ENCODE data around the gene MGAT3.
A peak's percentile ranks its signal among the peaks of the same experiment; 100 is the strongest.

The MGAT3 gene

DNA sequence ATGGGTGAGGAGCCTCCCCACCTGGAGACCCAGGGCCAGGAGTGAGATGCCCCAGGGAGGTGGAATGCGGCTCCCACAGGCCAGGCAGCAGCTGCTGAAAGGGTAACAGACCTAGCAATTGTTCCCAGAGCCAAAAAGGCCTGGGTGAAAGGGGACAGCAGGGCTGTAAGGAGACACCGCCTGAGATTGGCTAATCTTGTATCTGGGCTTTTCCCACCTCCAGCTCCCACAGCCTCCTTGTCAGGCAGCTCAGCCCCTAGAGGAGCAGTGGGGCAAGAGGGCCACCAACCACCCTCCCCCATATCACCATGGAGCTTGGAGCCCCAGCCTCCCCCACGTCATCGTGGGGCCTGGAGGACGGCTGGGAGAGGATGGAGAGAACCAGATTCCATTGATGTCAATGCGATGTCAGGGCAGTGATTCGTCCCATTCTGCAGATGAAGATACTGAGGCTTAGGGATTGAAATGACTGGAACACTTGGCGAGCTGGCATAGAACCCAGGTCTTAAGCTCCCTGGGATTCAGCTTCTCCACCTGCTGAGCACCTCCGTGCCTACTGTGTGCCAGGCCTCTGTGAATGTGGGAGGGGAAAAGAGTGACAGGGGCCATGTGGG lies 2.9 kb upstream of the MGAT3 start:
- DNase-seq = no peak

DNA sequence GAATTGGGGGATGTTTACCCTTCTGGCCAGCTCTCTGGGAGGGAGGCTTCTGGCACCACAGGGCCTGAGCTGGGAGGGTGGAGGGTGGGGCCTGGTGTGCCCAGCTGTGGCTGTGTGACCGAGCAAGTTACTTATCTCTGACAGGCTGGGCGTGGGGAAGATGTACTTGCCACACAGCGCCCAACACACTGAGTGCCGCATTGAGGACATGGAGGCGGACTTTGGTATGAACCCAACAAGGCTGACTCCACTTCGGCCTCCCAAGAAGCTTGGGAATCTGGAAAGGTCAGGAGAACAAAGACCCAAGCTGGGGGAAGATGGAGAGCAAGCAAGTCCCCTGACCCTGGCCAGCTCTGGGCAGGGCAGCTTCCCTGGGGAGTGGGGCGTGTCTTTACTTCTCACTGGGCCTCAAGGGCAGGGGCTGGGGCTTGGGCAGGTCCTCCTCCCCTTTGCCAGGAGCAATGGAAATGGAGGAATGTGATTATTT lies 2.4 kb upstream of the MGAT3 start:
- no peak for DNase-seq

DNA sequence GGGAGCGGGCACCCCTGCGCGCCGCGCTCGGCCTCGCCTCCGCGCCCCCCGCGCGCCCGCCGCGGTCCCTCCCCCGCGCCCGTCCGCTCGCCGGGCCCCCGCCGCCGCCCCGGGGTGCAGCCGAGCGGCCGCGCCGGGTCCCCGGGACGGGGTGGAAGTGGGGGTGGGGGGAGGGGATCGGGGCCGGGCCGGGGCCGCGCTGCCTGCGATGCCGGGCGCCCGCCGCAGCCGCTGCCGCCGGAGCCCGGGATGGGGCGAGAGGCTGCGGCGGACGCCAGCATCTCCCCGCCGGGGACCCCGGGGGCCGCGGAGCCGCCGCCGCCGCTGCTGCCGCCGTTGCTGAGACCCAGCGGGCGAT lies 365 bp downstream of the MGAT3 start:
- DNase-seq = no peak

DNA sequence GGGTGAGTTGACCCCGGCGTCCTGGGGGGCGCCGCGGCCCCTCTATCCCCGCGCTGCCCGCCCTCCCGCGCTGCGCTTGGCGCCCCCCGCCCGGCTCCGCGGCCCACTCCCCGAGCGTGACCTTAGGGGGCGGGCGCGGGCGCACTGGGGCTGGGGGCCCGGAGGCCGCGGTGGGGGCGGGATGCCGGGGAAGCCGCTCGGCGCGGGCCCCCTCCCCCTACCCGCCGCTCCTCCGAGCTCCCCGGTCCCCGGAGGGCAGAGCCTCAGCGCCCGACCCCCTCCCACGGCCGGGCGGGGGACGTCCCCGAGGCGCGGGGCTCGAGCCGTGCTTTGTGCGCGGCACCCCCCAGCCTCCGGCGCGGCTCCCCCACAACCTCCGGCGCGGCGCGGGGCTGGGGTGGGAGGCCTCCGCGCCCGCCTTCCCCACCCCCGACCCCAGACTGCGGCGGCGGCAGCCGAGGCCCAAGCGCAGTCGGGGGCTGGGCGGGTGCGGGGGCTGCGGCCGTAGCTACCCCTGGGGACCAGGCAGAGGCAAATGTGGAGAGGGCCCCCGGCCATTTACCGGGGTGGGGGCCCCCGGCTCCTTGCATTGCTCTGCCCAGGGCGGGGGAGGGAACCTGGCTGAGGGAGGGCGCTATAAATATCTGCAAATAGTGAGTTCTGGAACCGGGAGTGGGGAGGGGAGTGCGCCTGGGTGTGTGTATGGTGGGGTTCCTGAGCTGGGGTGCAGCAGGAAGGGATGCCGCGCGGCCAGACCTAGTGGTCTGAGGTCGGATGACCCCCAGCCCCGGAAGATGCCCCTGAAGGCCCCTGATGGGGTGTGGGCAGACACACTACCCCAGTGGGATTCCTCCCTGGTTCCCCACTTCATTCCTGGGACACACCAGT lies 988 bp downstream of the MGAT3 start:
- no peak for DNase-seq

GRCh38 chr22:39458444-39459083 lies 1.8 kb downstream of the MGAT3 start:
- no peak for DNase-seq

- no peak for DNase-seq
Measured at GRCh38 chr22:39459681-39460080, 2.9 kb downstream of the MGAT3 start.

DNA sequence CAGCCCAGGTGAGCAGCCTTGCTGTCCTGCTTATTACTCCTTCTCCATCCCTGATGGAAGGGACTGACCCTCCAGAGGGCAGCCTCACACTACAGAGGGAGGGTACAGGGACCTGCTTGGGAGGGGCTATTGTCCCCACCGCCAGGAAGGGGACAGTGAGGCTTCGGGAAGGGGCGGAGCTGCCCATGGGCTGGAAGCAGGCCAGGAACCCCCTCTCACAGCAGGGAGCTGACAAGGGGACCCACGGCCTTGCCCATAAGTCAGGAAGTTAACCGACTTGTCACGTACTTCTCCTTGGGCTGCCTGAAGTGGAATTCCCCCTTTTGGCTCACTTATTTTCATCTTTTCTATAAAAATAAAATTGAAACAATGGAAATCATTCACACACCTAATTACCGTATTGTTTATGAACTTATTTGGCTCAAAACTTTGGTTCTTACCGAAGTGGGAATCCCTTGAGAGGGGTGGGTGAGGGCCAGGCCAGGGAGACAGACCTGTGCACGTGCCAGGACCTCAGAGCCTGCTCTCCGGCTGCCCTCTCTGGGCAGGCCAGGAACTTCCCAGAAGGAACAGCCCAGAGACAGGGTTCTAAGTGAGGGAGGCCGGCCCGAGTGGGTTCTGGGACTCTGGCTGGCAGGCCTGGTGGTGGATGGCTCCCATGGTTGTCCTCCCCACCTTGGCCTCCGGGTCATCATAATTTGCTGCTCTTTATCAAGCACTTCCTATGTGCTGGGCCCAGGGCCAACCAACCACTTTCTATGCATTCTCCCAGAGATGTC lies 5.8 kb downstream of the MGAT3 start:
- no peak for DNase-seq

DNA sequence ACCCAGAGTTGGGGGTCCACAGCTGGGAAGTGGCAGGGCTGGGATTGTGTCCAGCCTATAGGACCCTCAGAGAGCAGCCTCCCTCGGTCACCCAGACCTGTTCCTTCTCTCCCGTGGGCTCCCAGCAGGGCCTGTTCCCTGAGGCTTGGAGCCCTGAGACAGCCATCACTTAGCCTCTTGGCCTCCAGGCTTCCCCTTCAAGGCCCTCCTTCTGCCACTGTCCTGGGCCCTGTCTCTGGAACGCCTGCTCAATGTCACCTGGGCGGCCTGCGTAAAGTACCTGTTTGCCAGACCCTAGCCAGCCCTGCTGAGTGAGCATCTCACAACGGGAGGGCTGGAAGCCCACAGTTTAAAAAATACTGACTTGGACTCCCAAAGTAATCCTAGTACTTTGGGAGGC lies 6.5 kb downstream of the MGAT3 start:
- no peak for DNase-seq

DNA sequence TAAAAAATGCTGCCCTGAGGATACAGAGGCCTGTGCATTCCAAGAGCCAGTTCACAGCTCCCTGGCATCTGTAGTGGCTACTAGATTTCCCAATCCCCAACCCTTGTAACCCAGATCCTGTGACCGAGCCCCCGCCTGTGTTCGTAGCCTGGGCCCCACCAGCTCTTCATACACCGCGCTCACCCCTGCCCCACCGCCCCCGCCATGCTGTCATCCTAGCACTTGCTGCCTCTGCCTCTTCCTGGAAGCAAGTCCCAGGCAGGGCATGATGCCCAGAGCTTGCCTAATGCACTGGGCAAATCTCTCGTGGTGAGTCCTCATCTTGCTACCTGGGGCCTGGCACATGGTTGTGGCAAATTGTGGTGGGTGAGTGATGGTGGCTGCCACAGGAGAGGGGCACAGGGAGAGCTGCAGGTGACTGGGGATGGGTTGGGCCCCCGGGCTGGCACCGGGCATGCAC lies 7.1 kb downstream of the MGAT3 start:
- no peak for DNase-seq

DNA sequence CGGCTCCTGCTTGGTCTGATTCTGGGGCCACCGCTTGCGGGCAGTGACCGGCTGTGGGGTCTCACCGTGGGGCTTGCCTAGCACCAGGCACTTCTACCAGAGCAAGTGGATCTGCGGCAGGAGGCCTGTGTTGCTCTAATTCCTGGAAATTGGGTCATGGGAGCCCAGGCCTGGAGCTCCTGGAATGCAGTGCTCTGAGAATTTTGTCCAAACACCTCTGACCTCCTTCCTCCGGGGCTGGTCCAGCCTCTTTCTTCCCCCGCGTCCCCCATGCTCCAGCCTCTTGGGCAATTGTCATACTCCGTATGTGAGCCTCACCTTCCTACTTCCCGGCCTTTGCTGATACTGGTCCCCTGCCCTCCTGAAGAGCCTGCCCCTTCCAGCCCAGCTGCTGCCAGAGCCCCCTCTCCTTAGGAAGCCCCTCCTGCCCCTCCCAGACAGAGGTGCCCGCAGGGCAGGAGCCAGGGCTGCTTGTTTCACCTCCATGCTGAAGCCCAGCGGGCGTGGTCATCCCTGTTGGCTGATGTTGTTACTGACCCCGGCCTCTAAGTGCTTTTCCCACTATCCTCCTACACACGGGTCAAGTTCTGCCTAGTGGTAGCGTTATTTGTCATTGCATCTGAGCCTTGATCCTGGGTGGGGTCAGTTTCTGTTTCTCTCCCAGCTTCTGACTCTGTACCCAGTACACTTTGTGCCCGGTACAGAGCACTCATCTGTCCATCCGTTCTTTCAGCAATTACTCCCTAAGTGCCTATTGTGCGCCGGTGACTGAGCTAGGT lies 9.6 kb downstream of the MGAT3 start:
- DNase-seq = no peak

GRCh38 chr22:39467390-39467895 lies 10.6 kb downstream of the MGAT3 start:
- no peak for DNase-seq

DNA sequence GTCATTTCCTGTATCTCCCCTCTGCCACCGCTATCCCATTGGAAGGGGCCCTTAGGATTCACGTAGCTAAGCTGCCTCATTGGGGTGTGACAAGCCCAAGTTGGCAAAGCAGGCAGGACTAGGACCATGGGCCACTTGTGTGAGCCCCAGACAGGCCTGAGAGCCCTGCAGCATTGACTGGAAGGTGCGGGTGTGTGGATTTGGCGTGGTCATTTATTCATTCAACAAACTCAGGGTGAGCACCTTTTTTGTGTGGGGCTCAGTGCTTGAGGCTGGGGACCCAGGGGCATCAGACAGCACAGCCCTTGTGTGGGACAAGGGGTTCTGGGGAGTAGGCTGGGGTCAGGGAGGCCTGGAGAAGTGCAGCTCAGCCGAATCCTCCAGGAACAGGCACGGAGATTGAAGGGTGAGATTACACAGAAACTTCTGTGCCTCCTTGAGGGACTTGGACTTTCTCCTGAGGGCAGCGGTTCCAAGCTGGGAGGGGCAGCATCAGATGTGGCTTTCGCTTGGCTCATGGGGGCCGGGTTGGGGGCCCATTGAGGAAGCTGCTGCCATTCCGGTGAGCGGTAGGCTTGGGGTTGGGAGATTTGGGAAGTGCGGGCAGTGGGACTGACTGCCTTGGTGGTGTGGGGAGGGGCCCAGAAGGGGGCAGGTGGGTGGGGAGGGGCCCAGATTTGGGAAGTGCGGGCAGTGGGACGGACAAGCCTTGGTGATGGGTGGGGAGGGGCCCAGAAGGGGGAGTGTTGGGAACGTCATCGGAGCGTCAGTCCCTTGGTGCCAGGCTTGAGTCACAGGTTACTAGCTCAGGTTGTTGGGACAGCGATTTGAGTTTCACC lies 11.9 kb downstream of the MGAT3 start:
- no peak for DNase-seq

DNA sequence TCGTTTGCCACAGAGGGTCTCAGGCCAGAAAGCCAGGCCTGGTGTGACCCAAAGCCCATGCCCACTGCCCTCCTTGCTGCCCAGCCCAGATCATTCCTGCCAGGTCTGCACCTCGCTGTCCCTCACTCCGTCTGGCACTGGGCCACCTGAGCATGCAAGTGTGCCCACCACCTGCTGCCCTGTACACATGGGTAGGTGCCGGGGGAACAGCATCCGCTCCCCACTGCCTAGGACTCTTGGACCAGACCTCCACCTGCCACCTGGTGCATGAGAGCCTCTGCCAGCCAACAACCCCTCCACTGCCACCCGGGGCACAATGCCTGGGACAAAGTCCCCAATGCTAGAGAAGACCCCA lies 12.5 kb downstream of the MGAT3 start:
- DNase-seq = no peak

DNA sequence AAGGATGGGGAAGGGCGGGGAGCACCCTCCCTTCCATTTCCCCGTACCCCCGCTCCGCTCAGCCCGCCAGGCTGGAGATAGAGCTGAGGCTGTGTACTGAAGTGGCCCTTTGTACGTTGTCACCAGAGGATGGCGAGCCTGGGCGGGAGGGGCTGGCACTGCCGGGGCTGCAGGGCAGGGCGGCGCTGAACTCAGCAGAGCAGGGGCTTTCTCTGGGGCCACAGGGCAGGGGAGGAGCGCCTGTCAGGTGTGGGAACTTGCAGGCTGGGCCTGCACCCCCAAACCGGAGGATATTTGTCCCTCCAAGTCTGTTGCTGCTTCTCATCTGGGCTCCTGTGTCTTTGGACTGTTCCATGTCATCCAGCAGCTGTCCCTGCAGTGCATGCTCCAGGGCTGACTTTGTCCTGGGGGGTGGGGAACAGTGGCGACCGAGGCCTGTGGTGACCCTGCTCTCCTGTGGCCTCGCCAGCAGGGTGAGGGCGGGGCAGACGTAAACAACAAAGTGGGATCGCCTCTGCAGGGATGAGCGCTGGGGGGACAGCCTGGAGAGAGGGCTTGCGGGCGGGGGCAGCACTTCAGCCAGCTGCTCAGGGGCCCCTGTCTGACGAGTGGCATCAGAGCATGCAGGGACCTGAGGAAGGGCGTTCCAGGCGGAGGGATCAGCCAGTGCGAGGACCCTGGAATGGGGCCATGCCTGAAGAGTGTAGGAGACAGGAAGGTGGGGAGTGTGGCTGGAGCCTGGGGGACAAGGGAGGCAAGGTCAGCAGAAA lies 13.1 kb downstream of the MGAT3 start:
- no peak for DNase-seq

- no peak for DNase-seq
Measured at GRCh38 chr22:39470451-39471291, 13.9 kb downstream of the MGAT3 start.

- DNase-seq = peak; percentile 69
Measured at GRCh38 chr22:39471381-39472141, 14.7 kb downstream of the MGAT3 start.

DNA sequence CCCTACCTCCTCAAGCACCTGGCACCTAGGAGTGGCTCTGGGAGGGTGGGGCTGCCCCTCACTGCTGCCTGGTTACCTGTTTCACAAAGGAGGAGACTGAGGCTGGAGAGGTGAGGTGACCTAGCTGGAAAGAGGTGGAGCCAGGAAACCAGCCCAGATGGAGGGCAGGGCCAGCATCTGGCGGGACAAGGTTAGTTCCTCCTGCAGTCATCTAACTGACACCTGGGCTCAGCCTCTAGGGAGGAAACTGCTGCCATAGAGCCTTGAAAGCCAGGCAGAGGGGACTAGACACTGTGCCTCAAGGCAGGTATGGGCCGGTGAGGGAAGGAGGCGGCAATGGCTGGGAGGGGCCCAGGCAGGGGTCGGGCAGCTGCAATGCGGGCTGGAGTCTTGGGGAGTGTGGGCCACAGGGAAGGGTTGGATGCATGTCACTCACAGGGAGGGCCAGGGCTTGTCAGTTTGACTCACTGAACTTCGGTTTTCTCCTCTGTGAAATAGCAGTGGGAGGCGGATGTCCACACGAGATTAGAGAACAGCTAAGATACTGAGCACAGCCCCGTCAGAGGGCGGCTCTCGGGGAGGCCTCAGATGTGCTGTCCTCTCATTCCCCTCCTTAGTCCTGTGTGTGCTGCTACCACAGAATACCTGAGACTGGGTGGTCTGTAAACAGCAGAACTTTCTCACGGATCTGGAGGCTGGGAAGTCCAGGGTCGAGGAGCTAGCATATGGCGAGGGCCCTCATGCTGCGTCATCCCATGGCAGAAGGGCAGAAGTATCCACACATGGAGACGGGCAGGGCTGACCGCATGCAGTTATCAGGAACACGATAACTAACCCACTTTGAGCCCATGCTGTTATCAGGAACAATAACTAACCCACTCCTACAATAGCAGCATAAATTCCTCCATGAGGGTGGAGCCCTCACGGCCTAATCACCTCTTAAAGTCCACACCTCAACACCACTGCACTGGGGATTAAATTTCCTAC lies 16.1 kb downstream of the MGAT3 start:
- DNase-seq = no peak
